Fibroblast of mammary gland (primary cell): ENCODE measurements around the gene PLEKHA5.

Experiments used
- DNase-seq: peaks from one replicate; pipeline ENCODE4 v3.0.0-alpha.2; 2010; ENCODE audit warnings: low read depth
- H3K4me3 ChIP-seq: 2 replicates; pipeline ENCODE4 v1.5.1; 2011; ENCODE audit warnings: low read depth, mild to moderate bottlenecking, low read length, moderate library complexity; ENCODE audit not compliant: control insufficient read depth
- TF ChIP-seq, protein P1 (sequence below): conservative IDR thresholded peaks from 2 replicates; pipeline ENCODE4 v1.5.1; 2011; ENCODE audit warnings: low read depth, low read length, inconsistent platforms; ENCODE audit not compliant: control insufficient read depth, insufficient read depth

Gene PLEKHA5

DNA sequence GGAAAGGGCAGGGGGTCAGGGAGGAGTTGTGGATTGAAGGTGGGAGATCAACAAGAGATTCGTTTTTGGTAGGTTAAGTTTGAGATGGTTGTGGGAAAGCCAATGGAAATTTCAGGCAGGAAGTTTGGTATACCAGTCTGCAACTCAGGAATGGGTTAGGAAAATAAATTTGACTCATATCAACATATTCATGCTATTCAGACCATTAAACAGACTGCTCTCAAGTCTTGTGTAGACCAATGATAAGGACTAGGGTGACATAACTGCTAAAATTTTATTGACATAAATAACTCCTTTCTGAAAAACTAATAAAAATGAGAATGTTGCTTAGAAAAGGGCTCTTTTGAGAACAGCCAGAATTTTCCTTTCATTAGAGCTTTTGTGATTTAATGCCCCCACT, 60.0 kb downstream of the PLEKHA5 start:
- no peak for DNase-seq
- TF ChIP-seq, protein P1, sequence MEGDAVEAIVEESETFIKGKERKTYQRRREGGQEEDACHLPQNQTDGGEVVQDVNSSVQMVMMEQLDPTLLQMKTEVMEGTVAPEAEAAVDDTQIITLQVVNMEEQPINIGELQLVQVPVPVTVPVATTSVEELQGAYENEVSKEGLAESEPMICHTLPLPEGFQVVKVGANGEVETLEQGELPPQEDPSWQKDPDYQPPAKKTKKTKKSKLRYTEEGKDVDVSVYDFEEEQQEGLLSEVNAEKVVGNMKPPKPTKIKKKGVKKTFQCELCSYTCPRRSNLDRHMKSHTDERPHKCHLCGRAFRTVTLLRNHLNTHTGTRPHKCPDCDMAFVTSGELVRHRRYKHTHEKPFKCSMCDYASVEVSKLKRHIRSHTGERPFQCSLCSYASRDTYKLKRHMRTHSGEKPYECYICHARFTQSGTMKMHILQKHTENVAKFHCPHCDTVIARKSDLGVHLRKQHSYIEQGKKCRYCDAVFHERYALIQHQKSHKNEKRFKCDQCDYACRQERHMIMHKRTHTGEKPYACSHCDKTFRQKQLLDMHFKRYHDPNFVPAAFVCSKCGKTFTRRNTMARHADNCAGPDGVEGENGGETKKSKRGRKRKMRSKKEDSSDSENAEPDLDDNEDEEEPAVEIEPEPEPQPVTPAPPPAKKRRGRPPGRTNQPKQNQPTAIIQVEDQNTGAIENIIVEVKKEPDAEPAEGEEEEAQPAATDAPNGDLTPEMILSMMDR: no peak
- no peak overlapping the region for H3K4me3 ChIP-seq

DNA sequence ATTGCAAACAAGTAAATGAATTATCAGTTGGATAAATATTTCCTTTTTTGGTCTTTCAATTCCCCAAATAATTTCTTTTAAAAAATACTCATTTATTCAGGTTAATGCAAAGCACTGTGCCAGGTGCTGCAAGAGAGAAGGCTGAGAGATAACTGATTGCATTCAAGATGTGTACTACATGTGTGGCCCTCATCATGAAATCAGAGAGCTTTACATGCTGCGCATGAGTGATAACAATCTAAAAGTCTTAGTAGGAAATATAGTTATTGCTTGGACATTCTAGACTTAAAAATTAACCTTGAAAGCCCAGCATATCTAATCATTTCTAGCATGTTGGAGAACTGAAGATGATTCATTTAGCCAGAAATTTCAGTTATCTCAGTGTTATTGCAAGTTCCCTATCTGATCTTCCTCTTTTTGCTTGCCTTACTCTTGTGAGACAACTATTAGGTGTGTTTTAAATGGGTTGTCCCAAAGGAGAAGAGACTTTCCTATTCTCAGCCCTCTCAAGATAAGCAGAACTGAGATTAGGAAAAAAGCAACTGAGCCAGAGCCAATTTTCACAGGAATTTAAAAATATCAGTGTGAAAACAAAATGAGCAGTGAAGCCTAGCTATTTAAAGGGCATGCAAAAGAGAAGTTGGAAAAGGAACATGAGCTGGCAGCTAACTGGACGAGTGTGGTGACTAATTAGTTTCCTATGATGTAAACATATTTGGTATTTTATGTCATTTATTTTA, 60.9 kb downstream of the PLEKHA5 start:
- H3K4me3 ChIP-seq: no peak overlapping the region
- peak; percentile 70 for DNase-seq
- TF ChIP-seq, protein P1: no peak

- DNase-seq: no peak
- TF ChIP-seq, protein P1: no peak
- no peak overlapping the region for H3K4me3 ChIP-seq
Observed at GRCh38 chr12:19191089-19191488, 61.6 kb downstream of the PLEKHA5 start.

GRCh38 chr12:19191563-19191962, 62.0 kb downstream of the PLEKHA5 start:
- DNase-seq: no peak
- no peak overlapping the region for H3K4me3 ChIP-seq
- TF ChIP-seq, protein P1: no peak

- TF ChIP-seq, protein P1: no peak
- no peak overlapping the region for H3K4me3 ChIP-seq
- no peak for DNase-seq
Observed at GRCh38 chr12:19192710-19193109, 63.2 kb downstream of the PLEKHA5 start.

DNA sequence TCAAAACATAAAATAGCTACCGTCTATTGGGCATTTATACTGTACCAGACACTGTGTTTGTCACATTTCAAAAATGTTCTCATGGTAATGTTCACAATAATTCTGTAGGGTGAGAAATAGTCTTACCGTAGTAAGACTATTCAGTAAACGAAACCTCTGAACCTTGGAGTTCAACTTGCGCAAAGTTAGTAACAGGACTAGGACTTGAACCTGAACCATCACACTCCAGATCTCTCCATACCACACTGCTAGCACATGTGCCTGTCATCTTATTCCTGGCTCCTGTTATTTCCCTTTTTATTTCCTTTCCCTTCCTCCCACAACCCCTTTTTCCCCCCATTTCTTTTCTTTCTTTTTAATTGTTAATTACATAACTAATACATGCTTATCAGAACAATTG, 65.4 kb downstream of the PLEKHA5 start:
- DNase-seq: no peak
- no peak overlapping the region for H3K4me3 ChIP-seq
- TF ChIP-seq, protein P1: no peak
